ENCODE measurements around the gene THOC3. TPM values are rescaled to one million over a fixed set of nuclear protein-coding genes. Genes with fewer than 3 reads are reported as not detected.
"Not testable (repeated sequence)": the region's sequence is repeated elsewhere in the genome, so short reads cannot be mapped to it uniquely, and the experiment has no call there.

The THOC3 gene
- total and polyA plus RNA-seq, 4 donors, result 30.9 to 52.9 (median 39.6) TPM

- WGBS, 2 donors, result 87 to 93% methylated on average over 9 of the region's 9 CpGs
- DNase-seq, result no peak
- no peaks in the 10 kb centered on the region for H3K9me3 ChIP-seq (ENCODE audit: control insufficient read depth in 4 of 4, insufficient read depth in 3 of 4, low read length in 3 of 4)
- H3K4me3 ChIP-seq, result no peak overlapping the region
- peaks cover 0 to 1% (median 0%) of the 10 kb centered on the region in 4 donors for H3K36me3 ChIP-seq (ENCODE audit: control insufficient read depth in 4 of 4, insufficient read depth in 4 of 4, low read length in 4 of 4)
- no peak for ATAC-seq (ENCODE audit: insufficient read depth, low FRiP score)
- no peaks in the 10 kb centered on the region for H3K27me3 ChIP-seq (ENCODE audit: control insufficient read depth in 3 of 3, insufficient read depth in 3 of 3, low read length in 2 of 3)
- no peaks in the 10 kb centered on the region for H3K4me1 ChIP-seq (ENCODE audit: control insufficient read depth in 5 of 5, insufficient read depth in 5 of 5, low read length in 5 of 5)
- H3K27ac ChIP-seq (ENCODE audit: low read depth in 1 of 2, low read length in 1 of 2), result no peak overlapping the region
- TF ChIP-seq CTCF (IDR thresholded peaks at IDR 0.05; ENCODE audit: control extremely low read depth, extremely low read depth), result no peak
- H3K9ac ChIP-seq (ENCODE audit: insufficient read depth in 1 of 2, low read length in 2 of 2), result no peak overlapping the region
Observed at GRCh38 chr5:175920231-175920811, 47.8 kb downstream of the THOC3 start.

- not testable (repeated sequence) for H3K9ac ChIP-seq (ENCODE audit: insufficient read depth in 1 of 2, low read length in 2 of 2); H3K36me3 ChIP-seq (ENCODE audit: control insufficient read depth in 4 of 4, insufficient read depth in 4 of 4, low read length in 4 of 4); H3K4me3 ChIP-seq; H3K27me3 ChIP-seq (ENCODE audit: control insufficient read depth in 3 of 3, insufficient read depth in 3 of 3, low read length in 2 of 3); H3K9me3 ChIP-seq (ENCODE audit: control insufficient read depth in 4 of 4, insufficient read depth in 3 of 4, low read length in 3 of 4); ATAC-seq (ENCODE audit: insufficient read depth, low FRiP score); H3K4me1 ChIP-seq (ENCODE audit: control insufficient read depth in 5 of 5, insufficient read depth in 5 of 5, low read length in 5 of 5); H3K27ac ChIP-seq (ENCODE audit: low read depth in 1 of 2, low read length in 1 of 2); DNase-seq
- 49 to 52% methylated on average over 5 of the region's 7 CpGs for WGBS, 2 donors
Observed at GRCh38 chr5:175915066-175916037, 52.8 kb downstream of the THOC3 start.

GRCh38 chr5:175913835-175914672 lies 54.1 kb downstream of the THOC3 start:
- H3K9me3 ChIP-seq (ENCODE audit: control insufficient read depth in 4 of 4, insufficient read depth in 3 of 4, low read length in 3 of 4); H3K9ac ChIP-seq (ENCODE audit: insufficient read depth in 1 of 2, low read length in 2 of 2); DNase-seq; H3K36me3 ChIP-seq (ENCODE audit: control insufficient read depth in 4 of 4, insufficient read depth in 4 of 4, low read length in 4 of 4); ATAC-seq (ENCODE audit: insufficient read depth, low FRiP score); H3K27ac ChIP-seq (ENCODE audit: low read depth in 1 of 2, low read length in 1 of 2); H3K4me1 ChIP-seq (ENCODE audit: control insufficient read depth in 5 of 5, insufficient read depth in 5 of 5, low read length in 5 of 5); H3K4me3 ChIP-seq; H3K27me3 ChIP-seq (ENCODE audit: control insufficient read depth in 3 of 3, insufficient read depth in 3 of 3, low read length in 2 of 3): not testable (repeated sequence)
- WGBS, 2 donors, result 66 to 76% methylated on average over 7 to 9 of the region's 20 CpGs

GRCh38 chr5:175910072-175910471 lies 58.0 kb downstream of the THOC3 start:
- not testable (repeated sequence) for H3K27me3 ChIP-seq (ENCODE audit: control insufficient read depth in 3 of 3, insufficient read depth in 3 of 3, low read length in 2 of 3); H3K4me3 ChIP-seq; H3K9me3 ChIP-seq (ENCODE audit: control insufficient read depth in 4 of 4, insufficient read depth in 3 of 4, low read length in 3 of 4); H3K4me1 ChIP-seq (ENCODE audit: control insufficient read depth in 5 of 5, insufficient read depth in 5 of 5, low read length in 5 of 5); DNase-seq; H3K36me3 ChIP-seq (ENCODE audit: control insufficient read depth in 4 of 4, insufficient read depth in 4 of 4, low read length in 4 of 4); H3K27ac ChIP-seq (ENCODE audit: low read depth in 1 of 2, low read length in 1 of 2); ATAC-seq (ENCODE audit: insufficient read depth, low FRiP score); H3K9ac ChIP-seq (ENCODE audit: insufficient read depth in 1 of 2, low read length in 2 of 2)
- 77 to 80% methylated on average over 9 to 11 of the region's 12 CpGs for WGBS, 2 donors

Other genes starting within 250 kb of the THOC3 start
- 1 to 10 TPM in 1 of 2 donors, under 1 TPM in 1; 0.31 to 1.8 TPM for gene CPLX2, start 96.7 kb downstream of the THOC3 start, total RNA-seq
- gene CPLX2, start 96.7 kb downstream of the THOC3 start, polyA plus RNA-seq, result under 1 TPM; 0.19 to 0.33 TPM

Measured in lung (tissue), 12 donors.